HepG2 (cell line): ENCODE measurements around the gene GHRHR. TPM values are rescaled to one million over a fixed set of nuclear protein-coding genes. Genes with fewer than 3 reads are reported as not detected.

Source experiments
- ATAC-seq: fragments of 200-7000 bp; cut with Tn5 transposase; 3 replicates; pipeline ENCODE4 v1.9.1; 2020; ENCODE audit warnings: mild to moderate bottlenecking, moderate library complexity
- BruUV-seq: library from RNA; stranded (reverse); fragments of 400-500 nt; replicated peaks from 2 replicates; lab custom pipeline; 2021; lab: Mats Ljungman, UMichigan
- CTCF ChIA-PET: fragments of 300-600 bp; formaldehyde crosslinking; extraction: SDS; loops from one replicate; lab custom pipeline; 2021; ENCODE audit warnings: low total read pairs, inconsistent platforms, low intra/inter-chr PET ratio; lab: Yijun Ruan, JAX
- POLR2A ChIA-PET: fragments of 350-600 bp; sonication (Branson Sonifier 250); formaldehyde crosslinking; loops from one replicate; lab custom pipeline; 2020; ENCODE audit warnings: antibody characterized with exemption, inconsistent platforms; lab: Yijun Ruan, JAX
- DNase-seq: peaks from one replicate; pipeline ENCODE4 v3.0.0-alpha.2; 2015; ENCODE audit warnings: low spot score
- FAIRE-seq: peaks from 3 replicates; lab custom pipeline; 2011; peaks lifted over from hg19 to GRCh38; lab: Jason Lieb, UNC
- H2AFZ ChIP-seq: one replicate; pipeline ENCODE4 v1.6.1; 2011; ENCODE audit warnings: low read length, inconsistent platforms
- H3K27ac ChIP-seq: fragments of 300-600 bp; 3 replicates; pipeline ENCODE4 v1.8.0; 2011; ENCODE audit warnings: mixed run types, mild to moderate bottlenecking, mixed read lengths, low read length, inconsistent platforms; ENCODE audit not compliant: insufficient read depth; ENCODE audit errors: extremely low read length
- H3K27me3 ChIP-seq, 2 experiments: fragments of 200-600 bp in 1 of 2; 2 replicates in 1 of 2; 3 replicates in 1 of 2; pipeline versions ENCODE4 v1.6.0 to v1.8.0; 2011; ENCODE audit warnings: low read length in 2 of 2, mild to moderate bottlenecking in 2 of 2, moderate library complexity in 2 of 2, inconsistent platforms in 1 of 2; ENCODE audit not compliant: insufficient read depth in 2 of 2, control insufficient read depth in 1 of 2
- H3K36me3 ChIP-seq, 2 experiments: fragments of 200-600 bp in 1 of 2; replicated peaks in 1 of 2; 2 replicates in 1 of 2; 3 replicates in 1 of 2; pipeline versions ENCODE4 v1.5.1 to v1.8.0; 2011; ENCODE audit warnings: low read length in 2 of 2, inconsistent platforms in 1 of 2; ENCODE audit not compliant: insufficient read depth in 2 of 2, control insufficient read depth in 1 of 2
- H3K4me1 ChIP-seq: 2 replicates; pipeline ENCODE4 v1.5.1; 2012; ENCODE audit warnings: low read length, inconsistent platforms; ENCODE audit not compliant: insufficient read depth
- H3K4me2 ChIP-seq: 2 replicates; pipeline ENCODE4 v1.6.0; 2011; ENCODE audit warnings: low read depth, low read length, inconsistent platforms
- H3K4me3 ChIP-seq, 3 experiments: fragments of 200-600 bp in 1 of 3; sonication (generic), shearing (Covaris generic) in 1 of 3; replicated peaks in 1 of 3; 2 replicates each; pipeline ENCODE4 v1.5.1; 2011 to 2016; ENCODE audit warnings: low read length in 3 of 3, inconsistent platforms in 2 of 3, low read depth in 2 of 3, mild to moderate bottlenecking in 2 of 3, control low read depth in 1 of 3, mixed read lengths in 1 of 3; ENCODE audit not compliant: insufficient read depth in 1 of 3
- H3K79me2 ChIP-seq: one replicate; pipeline ENCODE4 v1.6.1; 2011; ENCODE audit warnings: low read length, inconsistent platforms; ENCODE audit not compliant: insufficient read depth
- H3K9ac ChIP-seq: 2 replicates; pipeline ENCODE4 v1.6.0; 2011; ENCODE audit warnings: mild to moderate bottlenecking, low read depth, low read length, inconsistent platforms; ENCODE audit not compliant: insufficient read depth
- H3K9me3 ChIP-seq: 2 replicates; pipeline ENCODE4 v1.5.1; 2012; ENCODE audit warnings: mild to moderate bottlenecking, low read length
- H4K20me1 ChIP-seq: 2 replicates; pipeline ENCODE4 v1.6.0; 2011; ENCODE audit warnings: inconsistent platforms, mild to moderate bottlenecking, low read length, moderate library complexity; ENCODE audit not compliant: insufficient read depth
- AHR ChIP-seq: IDR thresholded peaks from 2 replicates; pipeline ENCODE4 v1.6.1; 2018; ENCODE audit warnings: missing genetic modification reagents, missing compliant biosample characterization
- ATF7 ChIP-seq, 2 experiments: fragments of 450-650 bp in 1 of 2; sonication (generic) in 1 of 2; formaldehyde crosslinking in 1 of 2; IDR thresholded peaks; 2 replicates each; pipeline versions ENCODE4 v1.4.0 to v1.6.1; 2016 to 2020; ENCODE audit warnings: antibody characterized with exemption in 1 of 2, mild to moderate bottlenecking in 1 of 2, missing genetic modification reagents in 1 of 2
- BCL6 ChIP-seq: IDR thresholded peaks from 2 replicates; pipeline ENCODE4 v1.6.1; 2016; ENCODE audit warnings: missing genetic modification reagents, missing compliant biosample characterization
- BRD4 ChIP-seq: sonication (generic); formaldehyde crosslinking; IDR thresholded peaks from 2 replicates; pipeline ENCODE4 v1.4.0; 2020; ENCODE audit warnings: missing genetic modification reagents
- DNMT3B ChIP-seq: conservative IDR thresholded peaks from 2 replicates; pipeline ENCODE4 v1.6.1; 2016; ENCODE audit warnings: missing biosample characterization, control low read depth
- ETV6 ChIP-seq: sonication (generic); formaldehyde crosslinking; conservative IDR thresholded peaks from 2 replicates; pipeline ENCODE4 v1.4.0; 2020; ENCODE audit warnings: missing genetic modification reagents
- HOXA9 ChIP-seq: sonication (generic); formaldehyde crosslinking; IDR thresholded peaks from 2 replicates; pipeline ENCODE4 v1.8.1; 2022; ENCODE audit warnings: missing genetic modification reagents, mild to moderate bottlenecking, moderate library complexity, borderline replicate concordance
- JUND ChIP-seq: sonication (generic); formaldehyde crosslinking; IDR thresholded peaks from 2 replicates; pipeline ENCODE4 v1.8.0; 2022; ENCODE audit warnings: mild to moderate bottlenecking, missing genetic modification reagents
- MBNL3 ChIP-seq: fragments of 250-450 bp; sonication (Bioruptor Pico); conservative IDR thresholded peaks from 2 replicates; pipeline ENCODE4 v1.8.0; 2022; ENCODE audit warnings: mild to moderate bottlenecking, inconsistent platforms
- SPEN ChIP-seq: sonication (generic); formaldehyde crosslinking; IDR thresholded peaks from 2 replicates; pipeline ENCODE4 v1.5.1; 2020; ENCODE audit warnings: low read depth, mild to moderate bottlenecking, missing genetic modification reagents
- ZBED4 ChIP-seq: sonication (generic); formaldehyde crosslinking; IDR thresholded peaks from 2 replicates; pipeline ENCODE4 v1.4.0; 2020; ENCODE audit warnings: missing genetic modification reagents, borderline replicate concordance
- ZFX ChIP-seq: sonication (generic); formaldehyde crosslinking; IDR thresholded peaks from 2 replicates; pipeline ENCODE4 v1.4.0; 2020; ENCODE audit warnings: mild to moderate bottlenecking, low read depth, missing genetic modification reagents, moderate library complexity
- ZMYM4 ChIP-seq: sonication (generic); formaldehyde crosslinking; IDR thresholded peaks from 2 replicates; pipeline ENCODE4 v1.8.1; 2023; ENCODE audit warnings: mild to moderate bottlenecking, missing genetic modification reagents
- ZNF431 ChIP-seq: sonication (generic); formaldehyde crosslinking; IDR thresholded peaks from 2 replicates; pipeline ENCODE4 v1.9.0; 2022; ENCODE audit warnings: missing genetic modification reagents, low read depth, mild to moderate bottlenecking, borderline replicate concordance
- ZNF781 ChIP-seq: sonication (generic); formaldehyde crosslinking; IDR thresholded peaks from 2 replicates; pipeline ENCODE4 v1.5.1; 2020; ENCODE audit warnings: borderline replicate concordance, mild to moderate bottlenecking, missing genetic modification reagents; ENCODE audit errors: not compliant biosample characterization
- WGBS: methylation state at CpG from one replicate; pipeline ENCODE4 v1.1.6; 2017; ENCODE audit warnings: low lambda C conversion rate; 5-methylcytosine and 5-hydroxymethylcytosine counted together
- in situ Hi-C: cut with HindIII; loops from 2 replicates; pipeline ENCODE4 v1.10.0; 2017; ENCODE audit warnings: low pct_unique_long_range_greater_than_20kb; ENCODE audit not compliant: extremely low pct_ligation_motif_present
- intact Hi-C: fragments of 100-400 bp; cut with micrococcal nuclease; formaldehyde crosslinking; loops from one replicate; pipeline ENCODE4 v1.10.0; 2022; ENCODE audit not compliant: unreplicated experiment
- polyA plus RNA-seq, 8 experiments: library from polyadenylated mRNA; depleted of rRNA in 3 of 8; stranded (reverse) in 7 of 8; unstranded in 1 of 8; fragments of >200 nt; fragmentation: Illumina TruSeq in 4 of 8; extraction: Trizol in 4 of 8; gene quantifications; 2 replicates each; pipeline versions ENCODE4 v1.2.1 to v1.2.3, GENCODE V29; 2011 to 2016; ENCODE audit warnings: low read depth in 4 of 8, missing spikeins in 1 of 8, mixed read lengths in 1 of 8; ENCODE audit not compliant: insufficient read depth in 1 of 8
- total RNA-seq, 5 experiments: library from RNA; depleted of rRNA; stranded (reverse); fragments of >200 nt; fragmentation: Illumina TruSeq; extraction: Trizol; gene quantifications; 2 replicates each; pipeline ENCODE4 v1.2.3, GENCODE V29; 2016; ENCODE audit warnings: low read depth in 1 of 5
- TF ChIP-seq, protein P1 (sequence below): sonication (generic); formaldehyde crosslinking; IDR thresholded peaks from 2 replicates; pipeline ENCODE4 v1.4.0; 2020; ENCODE audit warnings: missing genetic modification reagents
- TF ChIP-seq, protein P2 (sequence below): sonication (generic); formaldehyde crosslinking; IDR thresholded peaks from 2 replicates; pipeline ENCODE4 v1.5.0; 2020; ENCODE audit warnings: missing genetic modification reagents

The GHRHR gene
- total and polyA plus RNA-seq, 2 of the 13 experiments (the other 11 are each of a cell fraction or from before 2014, with no cell fraction given) = not detected

DNA sequence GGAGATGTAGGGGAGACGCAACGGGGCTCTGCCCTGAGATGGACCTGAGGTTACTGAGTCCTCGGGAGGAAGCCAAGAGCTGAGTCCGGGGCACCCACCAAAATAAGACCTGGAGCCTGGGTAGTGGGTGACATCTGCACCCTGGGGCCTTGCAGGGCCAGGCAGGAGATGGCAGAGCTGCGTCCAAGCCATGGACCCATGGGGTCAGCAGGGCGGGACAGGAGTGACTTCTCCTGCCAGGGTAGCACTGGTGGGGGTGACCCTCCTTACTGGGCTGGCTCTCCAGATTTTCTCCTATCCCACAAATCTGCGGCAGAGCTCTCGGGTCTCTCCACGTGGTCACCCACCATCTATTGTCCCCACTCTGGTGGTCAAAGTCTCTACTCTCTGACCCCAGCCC, 2.1 kb downstream of the GHRHR start:
- in situ Hi-C loops = no loop called here
- ATAC-seq (no peak), DNase-seq (no peak), FAIRE-seq (no peak)
- Histone ChIP-seq H3K27ac (no peak overlapping the region), H3K4me1 (no peaks in the 10 kb centered on the region), H4K20me1 (no peaks in the 10 kb centered on the region), H3K9me3 (no peaks in the 10 kb centered on the region), H3K79me2 (no peaks in the 10 kb centered on the region), H3K9ac (no peak overlapping the region), H2AFZ (no peak overlapping the region), H3K27me3 (no peaks in the 10 kb centered on the region; a peak in 1 of 5 replicates), H3K4me2 (no peak overlapping the region), H3K4me3 (no peak overlapping the region), H3K36me3 (no peaks in the 10 kb centered on the region)
- WGBS = 11% methylated on average over 3 of the region's 9 CpGs
- ChIA-PET POLR2A (no interaction called here), CTCF (no interaction called here)
- BruUV-seq = no TSS peak
- TF ChIP-seq AHR (CRISPR knock-in tag) (no peak), JUND (CRISPR knock-in tag) (no peak), MBNL3 (CRISPR knock-in tag) (no peak), SPEN (CRISPR knock-in tag) (no peak), HOXA9 (CRISPR knock-in tag) (no peak), ZNF781 (CRISPR knock-in tag) (no peak), ZFX (CRISPR knock-in tag) (no peak), ZMYM4 (no peak), BRD4 (no peak), BCL6 (CRISPR knock-in tag) (no peak), ZBED4 (no peak), DNMT3B (CRISPR knock-in tag) (no peak), ZNF431 (CRISPR knock-in tag) (no peak), ETV6 (no peak), ATF7 (IDR thresholded peaks at IDR 0.05) (no peak), ATF7 (CRISPR knock-in tag; IDR thresholded peaks at IDR 0.05) (no peak)
- TF ChIP-seq, protein P1, sequence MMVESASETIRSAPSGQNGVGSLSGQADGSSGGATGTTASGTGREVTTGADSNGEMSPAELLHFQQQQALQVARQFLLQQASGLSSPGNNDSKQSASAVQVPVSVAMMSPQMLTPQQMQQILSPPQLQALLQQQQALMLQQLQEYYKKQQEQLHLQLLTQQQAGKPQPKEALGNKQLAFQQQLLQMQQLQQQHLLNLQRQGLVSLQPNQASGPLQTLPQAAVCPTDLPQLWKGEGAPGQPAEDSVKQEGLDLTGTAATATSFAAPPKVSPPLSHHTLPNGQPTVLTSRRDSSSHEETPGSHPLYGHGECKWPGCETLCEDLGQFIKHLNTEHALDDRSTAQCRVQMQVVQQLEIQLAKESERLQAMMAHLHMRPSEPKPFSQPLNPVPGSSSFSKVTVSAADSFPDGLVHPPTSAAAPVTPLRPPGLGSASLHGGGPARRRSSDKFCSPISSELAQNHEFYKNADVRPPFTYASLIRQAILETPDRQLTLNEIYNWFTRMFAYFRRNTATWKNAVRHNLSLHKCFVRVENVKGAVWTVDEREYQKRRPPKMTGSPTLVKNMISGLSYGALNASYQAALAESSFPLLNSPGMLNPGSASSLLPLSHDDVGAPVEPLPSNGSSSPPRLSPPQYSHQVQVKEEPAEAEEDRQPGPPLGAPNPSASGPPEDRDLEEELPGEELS = no peak
- TF ChIP-seq, protein P2, sequence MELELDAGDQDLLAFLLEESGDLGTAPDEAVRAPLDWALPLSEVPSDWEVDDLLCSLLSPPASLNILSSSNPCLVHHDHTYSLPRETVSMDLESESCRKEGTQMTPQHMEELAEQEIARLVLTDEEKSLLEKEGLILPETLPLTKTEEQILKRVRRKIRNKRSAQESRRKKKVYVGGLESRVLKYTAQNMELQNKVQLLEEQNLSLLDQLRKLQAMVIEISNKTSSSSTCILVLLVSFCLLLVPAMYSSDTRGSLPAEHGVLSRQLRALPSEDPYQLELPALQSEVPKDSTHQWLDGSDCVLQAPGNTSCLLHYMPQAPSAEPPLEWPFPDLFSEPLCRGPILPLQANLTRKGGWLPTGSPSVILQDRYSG (CRISPR knock-in tag) = no peak
- intact Hi-C loops = no loop called here
